Activated CD8-positive, alpha-beta T cell treated with anti-CD3 and anti-CD28 coated beads for 36 hours (primary cell): ENCODE data around the gene CPNE2. TPM values are rescaled to one million over a fixed set of nuclear protein-coding genes. Genes with fewer than 3 reads are reported as not detected.
"Not testable (repeated sequence)": the region's sequence is repeated elsewhere in the genome, so short reads cannot be mapped to it uniquely, and the experiment has no call there.

Source experiments
- ATAC-seq: fragments of 200-7000 bp; cut with Tn5 transposase; one replicate; pipeline ENCODE4 v1.10.0; 2021; ENCODE audit warnings: mild to moderate bottlenecking, moderate library complexity
- CTCF ChIA-PET: fragments of 350-600 bp; sonication (Branson Sonifier 250); formaldehyde crosslinking; loops from one replicate; lab custom pipeline; 2021; ENCODE audit warnings: antibody characterized with exemption; lab: Charles Lee
- POLR2A ChIA-PET: fragments of 350-600 bp; sonication (Branson Sonifier 250); formaldehyde crosslinking; loops from one replicate; lab custom pipeline; 2021; ENCODE audit warnings: antibody characterized with exemption; lab: Charles Lee
- DNase-seq: peaks from one replicate; pipeline ENCODE4 v3.0.0-alpha.2; 2020
- H3K27ac Mint-ChIP-seq: one replicate; pipeline ENCODE4 v1.8.0; 2021; ENCODE audit warnings: mild to moderate bottlenecking, mixed read lengths
- H3K27me3 Mint-ChIP-seq: one replicate; pipeline ENCODE4 v1.8.0; 2021; ENCODE audit warnings: mixed read lengths
- H3K36me3 Mint-ChIP-seq: one replicate; pipeline ENCODE4 v1.8.0; 2021; ENCODE audit warnings: low read depth, mixed read lengths
- H3K4me1 Mint-ChIP-seq: one replicate; pipeline ENCODE4 v1.8.0; 2021; ENCODE audit warnings: low read depth, mixed read lengths
- H3K4me3 Mint-ChIP-seq: one replicate; pipeline ENCODE4 v1.8.0; 2021; ENCODE audit warnings: mild to moderate bottlenecking, moderate library complexity, mixed read lengths
- H3K9me3 Mint-ChIP-seq: one replicate; pipeline ENCODE4 v1.8.0; 2021; ENCODE audit warnings: mixed read lengths
- intact Hi-C: fragments of 100-400 bp; cut with micrococcal nuclease; formaldehyde crosslinking; loops from one replicate; pipeline ENCODE4 v1.10.0; 2022
- total RNA-seq, 2 experiments: library from RNA; stranded (reverse); gene quantifications; one replicate each; pipeline ENCODE4 v1.2.3, GENCODE V29; 2021
- TF ChIP-seq, protein P1 (sequence below): fragments of 200-600 bp; IDR thresholded peaks from one replicate; pipeline ENCODE4 v1.8.0; 2022; ENCODE audit warnings: antibody characterized with exemption, mild to moderate bottlenecking

The CPNE2 gene
- total RNA-seq, 2 experiments from 2014 or later, result 18.6 to 20.6 TPM

DNA sequence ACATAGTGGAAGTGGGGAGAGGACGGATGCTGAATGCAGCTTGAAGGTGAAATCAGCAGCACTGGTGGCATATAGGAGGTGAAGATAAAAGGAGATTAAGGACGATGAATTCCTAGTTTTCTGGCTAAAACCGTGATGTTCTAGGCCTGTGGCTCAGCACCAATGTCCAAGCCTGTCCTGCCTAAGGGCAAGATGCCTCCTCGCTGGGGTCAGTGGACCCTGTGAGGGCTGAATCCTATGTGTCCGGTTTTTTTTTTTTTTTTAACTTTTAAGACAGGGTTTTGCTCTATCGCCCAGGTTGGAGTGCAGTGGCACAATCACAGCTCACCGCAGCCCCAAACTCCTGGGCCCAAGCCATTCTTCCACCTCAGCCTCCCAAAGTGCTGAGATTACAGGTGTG, 12.8 kb downstream of the CPNE2 start:
- H3K4me1 Mint-ChIP-seq, result peaks cover 17% of the 10 kb centered on the region
- H3K36me3 Mint-ChIP-seq, result no peaks in the 10 kb centered on the region
- intact Hi-C loops, result no loop called here
- TF ChIP-seq, protein P1, sequence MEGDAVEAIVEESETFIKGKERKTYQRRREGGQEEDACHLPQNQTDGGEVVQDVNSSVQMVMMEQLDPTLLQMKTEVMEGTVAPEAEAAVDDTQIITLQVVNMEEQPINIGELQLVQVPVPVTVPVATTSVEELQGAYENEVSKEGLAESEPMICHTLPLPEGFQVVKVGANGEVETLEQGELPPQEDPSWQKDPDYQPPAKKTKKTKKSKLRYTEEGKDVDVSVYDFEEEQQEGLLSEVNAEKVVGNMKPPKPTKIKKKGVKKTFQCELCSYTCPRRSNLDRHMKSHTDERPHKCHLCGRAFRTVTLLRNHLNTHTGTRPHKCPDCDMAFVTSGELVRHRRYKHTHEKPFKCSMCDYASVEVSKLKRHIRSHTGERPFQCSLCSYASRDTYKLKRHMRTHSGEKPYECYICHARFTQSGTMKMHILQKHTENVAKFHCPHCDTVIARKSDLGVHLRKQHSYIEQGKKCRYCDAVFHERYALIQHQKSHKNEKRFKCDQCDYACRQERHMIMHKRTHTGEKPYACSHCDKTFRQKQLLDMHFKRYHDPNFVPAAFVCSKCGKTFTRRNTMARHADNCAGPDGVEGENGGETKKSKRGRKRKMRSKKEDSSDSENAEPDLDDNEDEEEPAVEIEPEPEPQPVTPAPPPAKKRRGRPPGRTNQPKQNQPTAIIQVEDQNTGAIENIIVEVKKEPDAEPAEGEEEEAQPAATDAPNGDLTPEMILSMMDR, result no peak
- no peaks in the 10 kb centered on the region for H3K27me3 Mint-ChIP-seq
- H3K9me3 Mint-ChIP-seq, result no peaks in the 10 kb centered on the region
- DNase-seq (no peak), ATAC-seq (peak; percentile 11)
- ChIA-PET POLR2A (interaction anchor here (0.6 to 1.0 kb wide), 3 partner anchors 18 to 140 kb away, joined by 3 read pairs; no protein-coding TSS in a partner anchor), CTCF (interaction anchor here (0.7 to 5.5 kb wide), 3 partner anchors 12 to 20 kb away, joined by 3 to 24 read pairs (median 4); partner anchors contain the start of gene CPNE2)
- peak overlapping the region; percentile 47 for H3K27ac Mint-ChIP-seq
- H3K4me3 Mint-ChIP-seq, result no peak overlapping the region

DNA sequence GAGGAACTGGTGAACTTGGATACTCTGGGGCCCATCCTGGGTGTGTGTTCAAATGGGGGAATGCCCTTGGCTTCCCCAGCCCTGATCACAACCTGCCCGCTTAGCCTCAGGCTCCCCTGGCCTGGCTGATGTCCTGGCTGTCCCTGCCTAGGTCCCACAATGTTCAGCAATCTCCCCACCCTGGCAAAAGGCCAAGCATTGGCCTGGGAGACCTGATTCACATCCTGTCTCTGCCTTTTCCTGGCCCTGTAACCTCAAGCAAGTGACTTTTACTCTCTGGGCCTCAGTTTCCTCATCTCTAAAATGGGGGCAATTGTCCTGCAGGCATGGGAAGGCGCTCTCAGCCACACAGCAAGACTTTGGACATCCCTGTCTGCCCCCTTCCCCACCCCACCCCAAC, 14.4 kb downstream of the CPNE2 start:
- ChIA-PET POLR2A (no interaction called here), CTCF (interaction anchor here (1.2 kb wide), 1 partner anchor 35 kb away, joined by 4 read pairs; no protein-coding TSS in a partner anchor)
- no peak for ATAC-seq
- no peaks in the 10 kb centered on the region for H3K9me3 Mint-ChIP-seq
- TF ChIP-seq, protein P1, result no peak
- no peaks in the 10 kb centered on the region for H3K36me3 Mint-ChIP-seq
- H3K27ac Mint-ChIP-seq, result no peak overlapping the region
- intact Hi-C loops, result no loop called here
- peak; percentile 27 for DNase-seq
- H3K27me3 Mint-ChIP-seq, result no peaks in the 10 kb centered on the region
- H3K4me3 Mint-ChIP-seq, result no peak overlapping the region
- peaks cover 14% of the 10 kb centered on the region for H3K4me1 Mint-ChIP-seq

DNA sequence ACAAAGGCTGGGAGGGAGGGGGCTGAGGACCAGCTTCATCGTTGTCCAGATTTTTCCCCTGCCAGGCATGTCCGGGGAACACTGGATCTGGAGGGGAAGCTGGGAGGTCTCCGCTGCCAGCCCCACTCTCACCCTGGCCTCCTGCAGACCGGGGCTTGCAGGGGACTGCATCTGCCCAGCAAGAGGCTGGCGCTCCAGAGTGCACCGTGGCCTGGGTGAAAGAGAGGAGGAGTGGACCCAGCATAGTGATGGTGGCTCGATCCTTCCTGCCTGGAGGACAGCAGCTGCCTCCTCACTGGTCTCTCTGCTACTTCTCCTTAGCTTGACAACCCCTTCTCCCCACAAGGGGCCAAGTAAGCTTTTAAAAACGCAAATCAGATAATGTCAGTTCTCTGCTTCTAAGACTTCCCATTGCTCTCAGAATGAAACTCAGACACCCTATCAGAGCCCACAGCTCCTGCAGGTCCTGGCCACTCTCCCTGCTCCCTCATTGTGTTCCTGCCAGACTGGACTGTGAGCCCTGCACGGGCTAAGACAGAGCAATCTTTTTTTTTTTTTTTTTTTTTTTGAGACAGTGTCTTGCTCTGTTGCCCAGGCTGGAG, 15.0 kb downstream of the CPNE2 start:
- H3K4me1 Mint-ChIP-seq, result peaks cover 15% of the 10 kb centered on the region
- no peak for ATAC-seq
- ChIA-PET POLR2A (no interaction called here), CTCF (interaction anchor here (1.2 kb wide), 1 partner anchor 34 kb away, joined by 4 read pairs; no protein-coding TSS in a partner anchor)
- intact Hi-C loops, result no loop called here
- H3K27ac Mint-ChIP-seq, result no peak overlapping the region
- no peaks in the 10 kb centered on the region for H3K36me3 Mint-ChIP-seq
- no peak for DNase-seq
- H3K9me3 Mint-ChIP-seq, result no peaks in the 10 kb centered on the region
- H3K27me3 Mint-ChIP-seq, result no peaks in the 10 kb centered on the region
- no peak overlapping the region for H3K4me3 Mint-ChIP-seq
- TF ChIP-seq, protein P1, result no peak

DNA sequence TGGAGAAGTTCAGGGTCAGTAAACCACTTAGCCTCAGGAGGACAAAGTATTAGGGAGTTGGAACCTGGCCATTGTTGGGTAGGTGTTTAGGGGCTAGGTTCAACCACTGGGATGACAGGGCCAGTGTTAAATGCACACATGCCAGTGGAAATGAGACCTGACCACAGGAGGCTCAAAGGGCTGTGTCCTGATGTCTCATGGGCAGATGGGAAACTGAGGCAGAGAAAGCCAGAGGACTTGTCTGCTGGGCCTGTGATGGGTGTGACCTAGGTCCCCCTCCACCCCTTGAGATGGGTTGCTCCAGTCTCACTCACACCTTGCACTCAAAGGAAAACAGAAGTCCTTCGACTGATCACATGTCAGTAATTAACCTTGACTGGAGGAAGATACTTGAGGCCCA, 16.0 kb downstream of the CPNE2 start:
- TF ChIP-seq, protein P1, result no peak
- intact Hi-C loops, result no loop called here
- Mint-ChIP-seq H3K4me1 (peaks cover 21% of the 10 kb centered on the region), H3K36me3 (no peaks in the 10 kb centered on the region), H3K27me3 (no peaks in the 10 kb centered on the region), H3K9me3 (no peaks in the 10 kb centered on the region), H3K4me3 (no peak overlapping the region), H3K27ac (no peak overlapping the region)
- ATAC-seq (no peak), DNase-seq (no peak)
- CTCF ChIA-PET, result no interaction called here
- POLR2A ChIA-PET, result no interaction called here

DNA sequence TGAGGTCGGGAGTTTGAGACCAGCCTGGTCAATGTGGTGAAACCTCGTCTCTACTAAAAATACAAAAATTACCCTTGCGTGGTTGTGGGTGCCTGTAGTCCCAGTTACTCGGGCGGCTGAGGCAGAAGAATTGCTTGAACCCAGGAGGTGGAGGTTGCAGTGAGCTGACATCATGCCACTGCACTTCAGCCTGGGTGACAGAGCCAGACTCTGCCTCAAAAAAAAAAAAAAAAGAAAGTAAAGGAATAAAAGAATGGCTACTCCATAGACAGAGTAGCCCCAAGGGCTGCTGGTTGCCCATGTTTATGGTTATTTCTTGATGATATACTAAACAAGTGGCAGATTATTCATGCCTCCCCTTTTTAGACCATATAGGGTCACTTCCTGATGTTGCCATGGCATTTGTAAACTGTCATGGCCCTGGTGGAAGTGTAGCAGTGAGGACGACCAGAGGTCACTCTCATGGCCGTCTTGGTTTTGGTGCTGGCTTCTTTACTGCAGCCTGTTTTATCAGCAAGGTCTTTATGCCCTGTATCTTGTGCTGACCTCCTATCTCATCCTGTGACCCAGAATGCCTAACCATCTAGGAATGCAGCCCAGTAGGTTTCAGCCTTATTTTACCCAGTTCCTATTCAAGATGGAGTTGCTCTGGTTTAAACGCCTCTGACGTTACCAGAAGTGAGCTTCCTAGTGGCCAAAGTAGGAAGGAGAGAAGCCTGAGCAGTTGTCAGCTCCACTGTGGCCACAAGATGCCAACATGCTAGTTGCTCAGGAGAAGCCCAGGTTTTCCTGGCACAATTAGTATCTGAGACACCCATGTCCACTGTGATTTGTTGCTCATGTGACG, 17.1 kb downstream of the CPNE2 start:
- H3K4me3 Mint-ChIP-seq, H3K27ac Mint-ChIP-seq, intact Hi-C loops, H3K9me3 Mint-ChIP-seq, DNase-seq, ATAC-seq, H3K36me3 Mint-ChIP-seq, H3K27me3 Mint-ChIP-seq: not testable (repeated sequence)
- CTCF ChIA-PET, result interaction anchor here (0.6 to 0.7 kb wide), 2 partner anchors 9 to 115 kb away, joined by 3 read pairs; no protein-coding TSS in a partner anchor
- peaks cover 19% of the 10 kb centered on the region for H3K4me1 Mint-ChIP-seq
- POLR2A ChIA-PET, result interaction anchor here (0.6 to 1.4 kb wide), 3 partner anchors 16 to 1183 kb away, joined by 3 read pairs; no protein-coding TSS in a partner anchor
